Activated CD4-positive, alpha-beta T cell treated with anti-CD3 and anti-CD28 coated beads, Interleukin-2, amount 50 U/mL, for 24 hours (primary cell): ENCODE measurements around the gene EFL1.
A peak's percentile ranks its signal among the peaks of the same experiment; 100 is the strongest.
"Not testable (repeated sequence)": the region's sequence is repeated elsewhere in the genome, so short reads cannot be mapped to it uniquely, and the experiment has no call there.

Source experiments
- DNase-seq, 2 donors: peaks; one replicate each; pipeline ENCODE4 v3.0.0-alpha.2; 2020; ENCODE audit warnings: low read depth in 1 of 2, low spot score in 1 of 2

EFL1 gene

DNA sequence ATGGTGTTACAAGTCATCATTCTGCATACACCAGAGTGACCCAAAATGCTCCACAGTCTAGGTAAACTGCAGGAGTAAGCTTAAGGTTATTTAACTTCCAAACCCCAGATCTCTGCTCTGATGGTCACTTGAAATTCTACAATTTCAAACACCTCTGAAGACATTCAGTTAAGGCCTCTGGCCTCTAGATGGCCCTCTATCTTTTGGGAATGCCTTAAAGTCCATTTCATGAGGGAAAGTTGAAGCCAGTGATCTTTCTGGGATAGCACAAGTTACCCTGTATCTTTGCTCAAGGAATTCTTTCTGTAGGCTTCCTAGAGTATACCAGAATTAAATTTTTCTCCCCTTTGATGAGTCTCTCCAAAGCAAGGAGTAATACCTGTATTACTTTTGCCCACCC, 18.7 kb upstream of the EFL1 start:
- DNase-seq: not testable (repeated sequence)

GRCh38 chr15:82275410-82275809, 12.9 kb upstream of the EFL1 start:
- no peak for DNase-seq

GRCh38 chr15:82272154-82272553, 9.6 kb upstream of the EFL1 start:
- no peak for DNase-seq

- DNase-seq: not testable (repeated sequence)
Measured at GRCh38 chr15:82268454-82268853, 5.9 kb upstream of the EFL1 start.

GRCh38 chr15:82267137-82267536, 4.6 kb upstream of the EFL1 start:
- not testable (repeated sequence) for DNase-seq

- DNase-seq: no peak
Measured at GRCh38 chr15:82263350-82263749, 816 bp upstream of the EFL1 start.

GRCh38 chr15:82261566-82262421, 740 bp downstream of the EFL1 start:
- peak in 1 of 2 donors; percentile 5 for DNase-seq

- DNase-seq: not testable (repeated sequence)
Measured at GRCh38 chr15:82248261-82248660, 14.3 kb downstream of the EFL1 start.

GRCh38 chr15:82245956-82246355, 16.6 kb downstream of the EFL1 start:
- not testable (repeated sequence) for DNase-seq

- DNase-seq: not testable (repeated sequence)
Measured at GRCh38 chr15:82243644-82244043, 18.9 kb downstream of the EFL1 start.

DNA sequence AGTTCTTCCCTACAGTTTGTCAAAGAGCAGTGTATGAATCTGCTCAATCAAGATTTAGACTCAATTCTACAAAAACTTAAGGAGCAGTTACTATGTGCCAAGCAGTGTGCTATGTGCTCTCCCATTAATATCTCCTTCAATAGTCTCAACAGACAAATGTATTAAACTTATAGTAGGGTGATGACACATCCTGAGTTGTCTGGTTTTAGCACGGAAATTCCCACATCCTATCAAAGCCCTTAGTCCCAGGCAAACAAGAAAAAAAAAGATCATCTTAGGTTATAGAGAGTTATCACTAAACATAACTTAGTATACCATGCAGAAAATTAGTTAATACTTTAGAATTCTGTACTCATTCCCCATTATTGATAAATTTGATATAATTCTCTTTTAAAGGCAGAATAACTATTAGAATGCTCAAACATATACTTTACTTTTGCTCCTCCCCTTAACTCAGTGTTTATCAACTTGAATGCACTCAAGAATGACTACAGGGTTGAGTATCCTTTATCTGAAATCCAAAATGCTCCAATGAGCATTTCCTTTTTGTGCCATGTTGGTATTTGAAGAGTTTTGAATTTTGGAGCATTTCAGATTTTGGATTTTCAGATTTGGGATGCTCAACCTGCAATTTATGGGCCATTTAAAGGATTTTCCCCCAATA, 20.6 kb downstream of the EFL1 start:
- not testable (repeated sequence) for DNase-seq

GRCh38 chr15:82239685-82240391, 22.7 kb downstream of the EFL1 start:
- DNase-seq: no peak

GRCh38 chr15:82237944-82238534, 24.5 kb downstream of the EFL1 start:
- DNase-seq: not testable (repeated sequence)

- no peak for DNase-seq
Measured at GRCh38 chr15:82231842-82232241, 30.7 kb downstream of the EFL1 start.

- DNase-seq: no peak
Measured at GRCh38 chr15:82231233-82231632, 31.3 kb downstream of the EFL1 start.

DNA sequence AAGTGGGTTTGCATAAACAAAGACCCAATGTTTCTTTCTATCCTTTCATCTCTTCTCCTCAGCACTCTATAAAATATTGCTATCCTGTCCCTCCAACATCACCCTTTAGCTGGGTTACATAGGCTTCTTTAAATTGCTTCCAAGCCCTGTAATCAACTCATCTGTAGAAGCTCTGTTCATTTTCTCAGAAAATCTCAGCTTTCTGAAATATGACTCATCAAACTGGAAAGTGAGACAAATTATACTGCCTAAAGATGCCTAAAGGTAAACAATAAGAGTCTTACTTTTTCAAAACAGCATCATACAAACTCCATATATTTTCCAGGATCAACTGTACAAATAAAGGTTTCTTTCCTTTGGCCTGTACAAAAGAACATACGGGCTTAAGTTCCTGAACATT, 33.8 kb downstream of the EFL1 start:
- no peak for DNase-seq

GRCh38 chr15:82221535-82221934, 41.0 kb downstream of the EFL1 start:
- DNase-seq: not testable (repeated sequence)

DNA sequence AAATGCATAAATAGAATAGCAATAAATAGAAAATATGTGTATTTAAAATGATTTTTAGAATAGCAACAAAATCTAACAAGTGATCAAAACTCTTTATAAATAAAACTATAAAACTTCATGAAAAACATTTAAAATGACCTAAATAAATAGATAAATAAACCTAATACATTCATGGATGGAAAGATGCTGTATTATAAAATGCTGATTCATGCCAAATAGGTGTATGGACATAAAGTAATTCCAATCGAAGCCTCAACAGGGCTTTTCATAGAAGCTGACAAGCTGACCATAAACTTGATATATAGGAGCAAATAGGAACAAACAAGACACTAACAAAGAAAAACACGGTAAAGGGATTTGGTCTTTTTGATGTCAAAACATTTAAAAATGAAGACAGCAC, 46.4 kb downstream of the EFL1 start:
- not testable (repeated sequence) for DNase-seq

DNA sequence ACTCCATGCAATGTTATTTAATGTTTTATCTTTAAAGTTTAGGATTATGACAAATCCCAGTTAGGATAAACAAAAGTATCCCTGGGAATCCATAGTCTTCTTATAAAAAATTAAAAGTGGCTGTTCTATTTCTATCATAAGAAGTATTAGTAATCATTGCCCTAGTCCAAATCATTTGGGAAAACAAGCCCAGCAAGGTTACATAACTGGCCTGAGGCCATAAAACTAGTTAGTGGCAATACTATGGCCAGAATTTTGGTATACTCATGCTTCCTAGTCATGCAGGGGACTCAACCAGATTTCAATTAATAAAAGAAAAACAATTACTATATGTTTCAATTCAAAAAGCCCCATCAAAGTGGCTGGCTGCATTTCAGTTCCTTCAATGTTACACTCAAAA, 50.3 kb downstream of the EFL1 start:
- DNase-seq: not testable (repeated sequence)

DNA sequence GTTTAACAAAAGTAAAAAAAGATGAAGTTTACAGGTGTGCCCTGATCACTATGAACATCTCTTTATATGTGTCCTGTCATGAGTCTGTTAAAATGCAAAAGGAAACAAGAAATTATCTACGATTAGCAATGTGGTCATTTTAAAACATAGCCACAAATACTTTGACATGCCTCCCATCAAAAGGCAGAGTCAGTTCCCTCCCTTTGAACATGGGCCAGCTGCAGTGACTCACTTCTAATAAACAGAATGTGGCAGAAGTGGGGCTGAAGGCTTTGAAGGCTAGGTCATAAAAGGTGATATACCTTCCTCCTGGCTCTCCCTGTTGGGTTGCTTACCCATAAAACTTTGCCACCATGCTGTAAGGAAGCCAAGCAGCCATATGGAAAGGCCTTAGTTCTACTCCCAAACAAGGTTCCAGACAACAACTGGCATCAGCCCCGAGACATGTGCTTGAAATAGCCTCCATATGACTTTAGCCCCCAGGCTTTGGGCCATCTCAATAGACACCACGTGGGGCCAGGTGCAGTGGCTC, 52.4 kb downstream of the EFL1 start:
- DNase-seq: not testable (repeated sequence)

DNA sequence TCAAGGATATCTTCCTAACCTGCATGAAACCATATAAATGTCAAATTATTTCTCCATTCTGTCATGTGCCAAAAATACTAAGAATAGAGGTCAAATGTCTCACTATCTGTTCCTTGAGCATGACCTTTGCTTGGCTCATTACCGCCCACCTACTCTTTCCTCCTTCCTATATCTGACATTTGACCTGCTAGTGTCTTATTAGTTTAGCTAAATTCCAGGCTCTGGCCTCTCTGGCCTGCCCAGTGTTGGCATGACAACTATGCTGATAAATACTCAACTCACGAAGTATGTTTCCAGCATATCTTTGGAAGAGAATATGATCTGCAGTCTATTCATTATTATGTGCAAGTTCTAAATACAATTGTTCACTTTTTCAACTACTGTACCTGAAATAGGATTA, 58.0 kb downstream of the EFL1 start:
- not testable (repeated sequence) for DNase-seq
